A549 (cell line): ENCODE data around the gene ARHGAP10.

Experiments
- CHD2 ChIP-seq: fragments of 150-350 bp; IDR thresholded peaks from 2 replicates; pipeline ENCODE4 v1.6.1; 2014; ENCODE audit warnings: low read length; ENCODE audit not compliant: partially characterized antibody
- CTCF ChIP-seq: fragments of >200 bp; sonication (Bioruptor Twin); formaldehyde crosslinking; IDR thresholded peaks from 3 replicates; pipeline ENCODE4 v1.5.1; 2016
- JUN ChIP-seq, 2 experiments: fragments of >200 bp; sonication (Bioruptor Twin); formaldehyde crosslinking; IDR thresholded peaks; 2 replicates in 1 of 2; 3 replicates in 1 of 2; pipeline ENCODE4 v1.6.1; 2016 to 2017
- RAD21 ChIP-seq, 2 experiments: fragments of >200 bp in 1 of 2; sonication (Bioruptor Twin) in 1 of 2; formaldehyde crosslinking in 1 of 2; IDR thresholded peaks in 1 of 2; conservative IDR thresholded peaks in 1 of 2; 2 replicates in 1 of 2; 3 replicates in 1 of 2; pipeline ENCODE4 v1.6.1; 2012 to 2018; ENCODE audit warnings: inconsistent platforms in 1 of 2
- RFX5 ChIP-seq: fragments of 450-650 bp; IDR thresholded peaks from 2 replicates; pipeline ENCODE4 v1.7.1; 2014; ENCODE audit warnings: antibody characterized with exemption, mild to moderate bottlenecking, moderate library complexity

DNA sequence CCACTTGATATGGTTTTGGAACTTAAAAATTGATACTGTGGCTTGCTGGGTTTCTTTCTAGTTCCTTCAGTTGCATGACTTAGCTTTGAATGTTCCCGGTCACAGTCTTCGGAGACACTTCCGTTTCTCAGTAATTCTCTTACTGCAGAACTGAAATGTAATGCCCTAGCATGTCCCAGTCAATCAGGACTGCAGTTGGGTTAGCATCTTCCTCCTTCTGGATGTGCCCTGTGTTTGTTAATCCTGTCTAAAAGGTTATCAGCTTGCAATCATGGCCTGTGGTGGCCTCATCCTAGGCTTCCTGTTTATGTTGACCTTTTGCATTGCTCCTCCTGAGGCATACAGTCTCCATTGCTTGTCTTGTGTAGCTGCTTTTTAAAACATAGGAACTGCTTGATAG lies 275.9 kb downstream of the ARHGAP10 start:
- TF ChIP-seq CTCF (no peak), JUN (IDR thresholded peaks at IDR 0.05) (no peak), RAD21 (conservative IDR thresholded peaks at IDR 0.05 in 1 of 2, IDR thresholded peaks at IDR 0.05 in 1 of 2) (no peak), RFX5 (no peak), CHD2 (no peak)
